8988T (cell line): Measurements from ENCODE around the gene ZNF785.
"Not testable (repeated sequence)": the region's sequence is repeated elsewhere in the genome, so short reads cannot be mapped to it uniquely, and the experiment has no call there.

Experiments used
- DNase-seq: peaks from one replicate; pipeline ENCODE4 v3.0.0; 2011

The ZNF785 gene

GRCh38 chr16:30601966-30602365 is 16.5 kb upstream of the ZNF785 start:
- no peak for DNase-seq

GRCh38 chr16:30600929-30601328 is 15.4 kb upstream of the ZNF785 start:
- no peak for DNase-seq

GRCh38 chr16:30600215-30600614 is 14.7 kb upstream of the ZNF785 start:
- DNase-seq, result no peak

- DNase-seq, result no peak
Observed at GRCh38 chr16:30592871-30593270, 7.4 kb upstream of the ZNF785 start.

- not testable (repeated sequence) for DNase-seq
Observed at GRCh38 chr16:30590869-30591268, 5.4 kb upstream of the ZNF785 start.

- DNase-seq, result not testable (repeated sequence)
Observed at GRCh38 chr16:30589582-30589981, 4.1 kb upstream of the ZNF785 start.

GRCh38 chr16:30588651-30589050 is 3.2 kb upstream of the ZNF785 start:
- no peak for DNase-seq

- no peak for DNase-seq
Observed at GRCh38 chr16:30585022-30585399, 486 bp downstream of the ZNF785 start.

GRCh38 chr16:30582611-30583340 is 2.7 kb downstream of the ZNF785 start:
- no peak for DNase-seq

GRCh38 chr16:30581457-30581856 is 4.0 kb downstream of the ZNF785 start:
- no peak for DNase-seq

GRCh38 chr16:30574678-30575077 is 10.8 kb downstream of the ZNF785 start:
- no peak for DNase-seq

- peak; percentile 78 for DNase-seq
Observed at GRCh38 chr16:30571445-30572322, 13.8 kb downstream of the ZNF785 start, which contains the start of gene ZNF688. TSS of gene ZNF688 (minus strand) at chr16:30571714. CDS start at chr16:30571629, 85 bp downstream.

GRCh38 chr16:30570636-30571444 is 14.7 kb downstream of the ZNF785 start:
- DNase-seq, result no peak

GRCh38 chr16:30569746-30570635 is 15.5 kb downstream of the ZNF785 start:
- DNase-seq, result no peak

GRCh38 chr16:30569281-30569680 is 16.2 kb downstream of the ZNF785 start:
- DNase-seq, result no peak

- DNase-seq, result no peak
Observed at GRCh38 chr16:30567991-30568638, 17.4 kb downstream of the ZNF785 start.

- DNase-seq, result no peak
Observed at GRCh38 chr16:30567160-30567990, 18.1 kb downstream of the ZNF785 start.

- no peak for DNase-seq
Observed at GRCh38 chr16:30566531-30566930, 19.0 kb downstream of the ZNF785 start.

GRCh38 chr16:30565984-30566383 is 19.5 kb downstream of the ZNF785 start:
- DNase-seq, result no peak

GRCh38 chr16:30565526-30565925 is 20.0 kb downstream of the ZNF785 start:
- DNase-seq, result no peak

GRCh38 chr16:30562021-30562420 is 23.5 kb downstream of the ZNF785 start:
- no peak for DNase-seq
